COR-L47 (cell line): Measurements from ENCODE around the gene SMPD3.
A peak's percentile ranks its signal among the peaks of the same experiment; 100 is the strongest.

ENCODE experiments used
- DNase-seq: peaks from one replicate; lab custom pipeline; 2025; lab: John Stamatoyannopoulos, UW

SMPD3 gene

GRCh38 chr16:68472581-68472980, 24.3 kb upstream of the SMPD3 start:
- no peak for DNase-seq

GRCh38 chr16:68470461-68471150, 22.3 kb upstream of the SMPD3 start:
- DNase-seq: no peak

- no peak for DNase-seq
Measured at GRCh38 chr16:68469796-68470460, 21.6 kb upstream of the SMPD3 start.

- no peak for DNase-seq
Measured at GRCh38 chr16:68468842-68469241, 20.5 kb upstream of the SMPD3 start.

- no peak for DNase-seq
Measured at GRCh38 chr16:68466174-68466573, 17.9 kb upstream of the SMPD3 start.

GRCh38 chr16:68463904-68464303, 15.6 kb upstream of the SMPD3 start:
- DNase-seq: no peak

- DNase-seq: no peak
Measured at GRCh38 chr16:68460067-68460466, 11.8 kb upstream of the SMPD3 start.

GRCh38 chr16:68459457-68459856, 11.1 kb upstream of the SMPD3 start:
- no peak for DNase-seq

- no peak for DNase-seq
Measured at GRCh38 chr16:68458551-68458950, 10.2 kb upstream of the SMPD3 start.

- DNase-seq: no peak
Measured at GRCh38 chr16:68458101-68458500, 9.8 kb upstream of the SMPD3 start.

GRCh38 chr16:68455631-68456030, 7.3 kb upstream of the SMPD3 start:
- no peak for DNase-seq

- no peak for DNase-seq
Measured at GRCh38 chr16:68454920-68455435, 6.7 kb upstream of the SMPD3 start.

GRCh38 chr16:68453816-68454215, 5.5 kb upstream of the SMPD3 start:
- no peak for DNase-seq

GRCh38 chr16:68452176-68452575, 3.9 kb upstream of the SMPD3 start:
- no peak for DNase-seq

- DNase-seq: no peak
Measured at GRCh38 chr16:68451676-68452075, 3.4 kb upstream of the SMPD3 start.

GRCh38 chr16:68450741-68451255, 2.5 kb upstream of the SMPD3 start:
- DNase-seq: no peak

- DNase-seq: no peak
Measured at GRCh38 chr16:68447653-68448359, 502 bp downstream of the SMPD3 start.

- DNase-seq: peak; percentile 52
Measured at GRCh38 chr16:68446681-68447652, 1.3 kb downstream of the SMPD3 start.

GRCh38 chr16:68445458-68445857, 2.9 kb downstream of the SMPD3 start:
- DNase-seq: peak; percentile 83

- no peak for DNase-seq
Measured at GRCh38 chr16:68444056-68444657, 4.2 kb downstream of the SMPD3 start.

GRCh38 chr16:68436581-68436980, 11.7 kb downstream of the SMPD3 start:
- DNase-seq: no peak
